Measurements from ENCODE around the gene CYTH1.

GRCh38 chr17:78710607-78711006 is 71.5 kb downstream of the CYTH1 start:
- no peak for TF ChIP-seq CTCF (conservative IDR thresholded peaks at IDR 0.05 in 1 of 2, IDR thresholded peaks at IDR 0.05 in 1 of 2; ENCODE audit: extremely low read depth in 1 of 2, insufficient read depth in 1 of 2, low read depth in 1 of 2, low read length in 2 of 2)
- no peak for TF ChIP-seq EZH2 (IDR thresholded peaks at IDR 0.05; ENCODE audit: borderline replicate concordance, low read length)
